ENCODE data around the gene MGLL. TPM values are rescaled to one million over a fixed set of nuclear protein-coding genes. Genes with fewer than 3 reads are reported as not detected.

Gene MGLL
- total and polyA plus RNA-seq, 9 of the 15 experiments (the other 6 are each of a cell fraction or from before 2014, with no cell fraction given): 0.12 to 0.32 (median 0.18) TPM; not detected in 6

DNA sequence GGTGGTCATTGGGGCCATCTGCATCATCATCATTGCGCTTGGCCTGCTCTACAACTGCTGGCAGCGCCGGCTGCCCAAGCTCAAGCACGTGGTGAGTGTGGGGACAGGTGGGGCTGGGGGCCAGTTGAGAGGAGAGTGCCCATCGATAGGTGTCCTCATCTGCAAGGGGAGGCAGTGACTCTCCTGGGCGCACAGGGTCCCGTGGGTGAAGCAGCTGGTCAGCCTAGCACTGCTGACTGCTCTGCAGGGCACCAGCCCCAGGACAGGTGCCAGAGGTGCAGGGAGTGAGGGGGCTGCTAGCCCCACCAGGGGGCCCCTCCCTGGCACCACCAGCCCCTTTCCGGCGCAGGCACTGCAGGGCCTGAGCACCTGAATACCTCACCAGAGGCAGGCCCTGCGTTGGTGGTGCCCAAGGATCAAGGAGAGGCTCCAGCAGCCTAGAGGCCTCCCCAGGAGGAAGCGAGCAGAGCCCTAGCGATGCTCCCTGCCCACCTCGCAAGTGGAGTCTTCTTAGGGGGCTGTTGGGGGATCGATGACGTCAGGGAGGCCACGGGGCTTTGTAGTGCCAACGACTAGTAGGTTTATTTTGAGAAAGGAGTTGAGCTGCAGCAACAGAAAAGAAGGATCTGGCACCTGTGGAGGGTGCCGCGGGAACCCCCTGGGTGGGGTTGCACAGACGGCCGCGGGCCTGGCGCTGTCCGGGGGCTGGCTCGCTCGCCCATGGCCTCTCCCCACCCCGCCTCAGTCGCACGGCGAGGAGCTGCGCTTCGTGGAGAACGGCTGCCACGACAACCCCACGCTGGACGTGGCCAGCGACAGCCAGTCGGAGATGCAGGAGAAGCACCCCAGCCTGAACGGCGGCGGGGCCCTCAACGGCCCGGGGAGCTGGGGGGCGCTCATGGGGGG is 150.5 kb downstream of the MGLL start:
- peaks cover 2% of the 10 kb centered on the region; the same call in 1 of the 3 replicates for H3K36me3 ChIP-seq (ENCODE audit: control insufficient read depth, insufficient read depth, low read length)
- ChIA-PET POLR2A (interaction anchor here (1.0 kb wide), 1 partner anchor 12 kb away, joined by 3 read pairs; no protein-coding TSS in a partner anchor), CTCF (ENCODE audit: low intra/inter-chr PET ratio) (no interaction called here)
- 0 out of 2 replicates have a peak, but pooled peaks cover 4% of the 10 kb centered on the region for H4K20me1 ChIP-seq (replicated peaks; ENCODE audit: control insufficient read depth, insufficient read depth, low read length)
- WGBS (ENCODE audit: insufficient coverage, low coverage, missing lambda C conversion rate): 57% methylated on average over 5 of the region's 44 CpGs
- no peaks in the 10 kb centered on the region for H3K9me3 ChIP-seq (replicated peaks; ENCODE audit: control insufficient read depth, insufficient read depth, low read depth, low read length)
- peak overlapping the region; percentile 73 for H3K4me2 ChIP-seq (ENCODE audit: insufficient read depth, low read length)
- TF ChIP-seq CREM (IDR thresholded peaks at IDR 0.05; ENCODE audit: low read depth) (0 out of 2 replicates have a peak, but pooled peaks have one; percentile 19), ATF1 (CRISPR knock-in tag; IDR thresholded peaks at IDR 0.05) (no peak), ATF1 (tag; IDR thresholded peaks at IDR 0.05) (peak; percentile 59), HMGN3 (IDR thresholded peaks at IDR 0.05; ENCODE audit: borderline replicate concordance, extremely low read depth, insufficient read length, low read depth, low read length) (peak; percentile 20), MTA3 (IDR thresholded peaks at IDR 0.05; ENCODE audit: borderline replicate concordance) (0 out of 2 replicates have a peak, but pooled peaks have one; percentile 16), ATF7 (IDR thresholded peaks at IDR 0.05) (peak; percentile 25; the same call in 1 of the 2 replicates), POLR3A (IDR thresholded peaks at IDR 0.05; ENCODE audit: borderline replicate concordance, extremely low read depth, insufficient read depth, insufficient read length) (no peak), ETV5 (CRISPR knock-in tag; IDR thresholded peaks at IDR 0.05; ENCODE audit: low read depth) (0 out of 2 replicates have a peak, but pooled peaks have one; percentile 14), SAFB (IDR thresholded peaks at IDR 0.05; ENCODE audit: borderline replicate concordance, low read depth, low read length) (0 out of 2 replicates have a peak, but pooled peaks have one; percentile 44)
- TF ChIP-seq, protein P1, sequence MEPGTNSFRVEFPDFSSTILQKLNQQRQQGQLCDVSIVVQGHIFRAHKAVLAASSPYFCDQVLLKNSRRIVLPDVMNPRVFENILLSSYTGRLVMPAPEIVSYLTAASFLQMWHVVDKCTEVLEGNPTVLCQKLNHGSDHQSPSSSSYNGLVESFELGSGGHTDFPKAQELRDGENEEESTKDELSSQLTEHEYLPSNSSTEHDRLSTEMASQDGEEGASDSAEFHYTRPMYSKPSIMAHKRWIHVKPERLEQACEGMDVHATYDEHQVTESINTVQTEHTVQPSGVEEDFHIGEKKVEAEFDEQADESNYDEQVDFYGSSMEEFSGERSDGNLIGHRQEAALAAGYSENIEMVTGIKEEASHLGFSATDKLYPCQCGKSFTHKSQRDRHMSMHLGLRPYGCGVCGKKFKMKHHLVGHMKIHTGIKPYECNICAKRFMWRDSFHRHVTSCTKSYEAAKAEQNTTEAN (CRISPR knock-in tag; IDR thresholded peaks at IDR 0.05): no peak
- TF ChIP-seq, protein P2, sequence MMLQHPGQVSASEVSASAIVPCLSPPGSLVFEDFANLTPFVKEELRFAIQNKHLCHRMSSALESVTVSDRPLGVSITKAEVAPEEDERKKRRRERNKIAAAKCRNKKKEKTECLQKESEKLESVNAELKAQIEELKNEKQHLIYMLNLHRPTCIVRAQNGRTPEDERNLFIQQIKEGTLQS (IDR thresholded peaks at IDR 0.05): peak; percentile 56
- TF ChIP-seq, protein P2 (CRISPR knock-in tag; conservative IDR thresholded peaks at IDR 0.05): no peak
- TF ChIP-seq, protein P3, sequence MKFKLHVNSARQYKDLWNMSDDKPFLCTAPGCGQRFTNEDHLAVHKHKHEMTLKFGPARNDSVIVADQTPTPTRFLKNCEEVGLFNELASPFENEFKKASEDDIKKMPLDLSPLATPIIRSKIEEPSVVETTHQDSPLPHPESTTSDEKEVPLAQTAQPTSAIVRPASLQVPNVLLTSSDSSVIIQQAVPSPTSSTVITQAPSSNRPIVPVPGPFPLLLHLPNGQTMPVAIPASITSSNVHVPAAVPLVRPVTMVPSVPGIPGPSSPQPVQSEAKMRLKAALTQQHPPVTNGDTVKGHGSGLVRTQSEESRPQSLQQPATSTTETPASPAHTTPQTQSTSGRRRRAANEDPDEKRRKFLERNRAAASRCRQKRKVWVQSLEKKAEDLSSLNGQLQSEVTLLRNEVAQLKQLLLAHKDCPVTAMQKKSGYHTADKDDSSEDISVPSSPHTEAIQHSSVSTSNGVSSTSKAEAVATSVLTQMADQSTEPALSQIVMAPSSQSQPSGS (CRISPR knock-in tag; IDR thresholded peaks at IDR 0.05): no peak
- TF ChIP-seq, protein P4, sequence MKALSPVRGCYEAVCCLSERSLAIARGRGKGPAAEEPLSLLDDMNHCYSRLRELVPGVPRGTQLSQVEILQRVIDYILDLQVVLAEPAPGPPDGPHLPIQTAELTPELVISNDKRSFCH (CRISPR knock-in tag; IDR thresholded peaks at IDR 0.05): no peak
- TF ChIP-seq, protein P4 (tag; IDR thresholded peaks at IDR 0.05): no peak
- intact Hi-C loops (cut with micrococcal nuclease): no loop called here
- BruUV-seq (replicated peaks): no TSS peak
- H3K9me1 ChIP-seq (ENCODE audit: control insufficient read depth, insufficient read depth, low read length): no peaks in the 10 kb centered on the region
- H3K9ac ChIP-seq (ENCODE audit: insufficient read depth in 1 of 2, low read depth in 2 of 2, low read length in 2 of 2): peak overlapping the region; percentile 82 to 97
- in situ Hi-C loops (cut with MboI): no loop called here
- peaks cover 0 to 32% of the 10 kb centered on the region in 2 experiments; a peak in 2 of 5 replicates for H3K4me1 ChIP-seq (replicated peaks in 1 of 2; ENCODE audit: control insufficient read depth in 2 of 2, insufficient read depth in 2 of 2, low read length in 2 of 2)
- peak overlapping the region; percentile 68; the same call in 1 of the 2 replicates for H2AFZ ChIP-seq (ENCODE audit: low read depth, low read length)
- H3K79me2 ChIP-seq (ENCODE audit: control insufficient read depth, insufficient read depth, low read length): no peaks in the 10 kb centered on the region
- no peaks in the 10 kb centered on the region for H3K27me3 ChIP-seq (ENCODE audit: control insufficient read depth in 2 of 2, insufficient read depth in 2 of 2, low read length in 2 of 2)
- DNase-seq (ENCODE audit: extremely low read depth in 1 of 4, low spot score in 3 of 4) (peak; percentile 13 to 44 (median 28)), FAIRE-seq (no peak), ATAC-seq (peak; percentile 29)
- peak overlapping the region; percentile 52 for H3K4me3 ChIP-seq
- H3K27ac ChIP-seq (ENCODE audit: extremely low read depth, low read depth, low read length): peak overlapping the region; percentile 83
